Measurements from ENCODE around the gene SWI5.
"Not testable (repeated sequence)": the region's sequence is repeated elsewhere in the genome, so short reads cannot be mapped to it uniquely, and the experiment has no call there.

SWI5 gene

GRCh38 chr9:128276008-128276573 lies at the start of gene SWI5:
TSS of gene SWI5 (plus strand) at chr9:128276276.
- no peak within 1 kb of the TSS for H3K27ac ChIP-seq (ENCODE audit: low read depth, low read length)
- H3F3A ChIP-seq (ENCODE audit: control insufficient read depth, insufficient read depth), result no peaks in the 10 kb centered on the region
- peaks cover 9% of the 10 kb centered on the region for H3K36me3 ChIP-seq (ENCODE audit: control insufficient read depth, low read length)
- peaks cover 19% of the 10 kb centered on the region for H3K79me2 ChIP-seq (ENCODE audit: control insufficient read depth, low read length)
- TF ChIP-seq EZH2phosphoT487 (IDR thresholded peaks at IDR 0.05; ENCODE audit: borderline replicate concordance, low read length), result no peak
- TF ChIP-seq, protein P1, sequence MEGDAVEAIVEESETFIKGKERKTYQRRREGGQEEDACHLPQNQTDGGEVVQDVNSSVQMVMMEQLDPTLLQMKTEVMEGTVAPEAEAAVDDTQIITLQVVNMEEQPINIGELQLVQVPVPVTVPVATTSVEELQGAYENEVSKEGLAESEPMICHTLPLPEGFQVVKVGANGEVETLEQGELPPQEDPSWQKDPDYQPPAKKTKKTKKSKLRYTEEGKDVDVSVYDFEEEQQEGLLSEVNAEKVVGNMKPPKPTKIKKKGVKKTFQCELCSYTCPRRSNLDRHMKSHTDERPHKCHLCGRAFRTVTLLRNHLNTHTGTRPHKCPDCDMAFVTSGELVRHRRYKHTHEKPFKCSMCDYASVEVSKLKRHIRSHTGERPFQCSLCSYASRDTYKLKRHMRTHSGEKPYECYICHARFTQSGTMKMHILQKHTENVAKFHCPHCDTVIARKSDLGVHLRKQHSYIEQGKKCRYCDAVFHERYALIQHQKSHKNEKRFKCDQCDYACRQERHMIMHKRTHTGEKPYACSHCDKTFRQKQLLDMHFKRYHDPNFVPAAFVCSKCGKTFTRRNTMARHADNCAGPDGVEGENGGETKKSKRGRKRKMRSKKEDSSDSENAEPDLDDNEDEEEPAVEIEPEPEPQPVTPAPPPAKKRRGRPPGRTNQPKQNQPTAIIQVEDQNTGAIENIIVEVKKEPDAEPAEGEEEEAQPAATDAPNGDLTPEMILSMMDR (IDR thresholded peaks at IDR 0.05; ENCODE audit: low read depth, low read length, poor library complexity, severe bottlenecking), result no peak
- H3K4me1 ChIP-seq (ENCODE audit: control insufficient read depth, low read length), result peaks cover 15% of the 10 kb centered on the region
- H3K4me3 ChIP-seq (ENCODE audit: low read length), result peak within 1 kb of the TSS; percentile 90
- H3K4me2 ChIP-seq (ENCODE audit: low read length), result peak within 1 kb of the TSS; percentile 98
- no peaks in the 10 kb centered on the region for H3K9me3 ChIP-seq (ENCODE audit: control insufficient read depth, insufficient read depth, low read length)
- no peaks in the 10 kb centered on the region for H3K27me3 ChIP-seq (ENCODE audit: control insufficient read depth, low read length)
- H3K9me2 ChIP-seq (replicated peaks; ENCODE audit: control insufficient read depth, low read length), result no peaks in the 10 kb centered on the region
- H4K20me1 ChIP-seq (ENCODE audit: control insufficient read depth, insufficient read depth, low read depth, low read length), result no peaks in the 10 kb centered on the region

DNA sequence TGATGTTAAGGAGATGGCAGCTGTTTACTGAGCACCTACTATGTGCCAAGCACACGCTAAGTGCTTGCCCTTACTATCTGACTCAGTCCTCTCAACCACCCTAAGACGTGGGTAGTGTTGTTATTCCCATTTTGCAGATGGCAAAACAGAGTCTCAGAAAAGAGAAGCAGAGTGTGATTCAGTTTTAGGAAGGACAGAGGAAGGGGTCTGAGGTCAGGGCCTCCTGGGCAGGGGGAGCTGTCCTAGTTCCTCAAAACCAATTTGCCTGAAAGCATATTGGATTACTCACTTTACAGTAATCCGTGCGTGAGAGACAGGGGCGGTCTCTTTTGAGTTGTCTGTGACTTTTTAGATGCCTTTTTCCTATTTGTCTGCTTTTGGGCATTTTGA lies 49.7 kb upstream of the SWI5 start:
- H3K4me2 ChIP-seq (ENCODE audit: low read length), result no peak overlapping the region

DNA sequence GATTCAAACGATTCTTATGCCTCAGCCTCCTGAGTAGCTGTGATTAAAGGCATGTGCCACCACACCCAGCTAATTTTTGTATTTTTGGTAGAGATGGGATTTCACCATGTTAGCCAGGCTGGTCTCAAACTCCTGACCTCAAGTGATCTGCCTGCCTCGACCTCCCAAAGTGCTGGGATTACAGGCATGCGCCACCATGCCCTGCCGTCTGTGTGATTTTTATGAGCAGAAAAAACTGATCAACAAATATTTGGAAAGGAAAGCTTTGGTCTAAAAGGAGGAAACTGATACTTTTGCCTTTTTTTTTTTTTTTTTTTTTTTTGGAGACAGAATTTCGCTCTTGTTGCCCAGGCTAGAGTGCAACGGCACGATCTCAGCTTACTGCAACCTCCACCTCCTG lies 45.2 kb upstream of the SWI5 start:
- H4K20me1 ChIP-seq (ENCODE audit: control insufficient read depth, insufficient read depth, low read depth, low read length); H3K27me3 ChIP-seq (ENCODE audit: control insufficient read depth, low read length); H3K4me1 ChIP-seq (ENCODE audit: control insufficient read depth, low read length); H3K4me3 ChIP-seq (ENCODE audit: low read length); H3K36me3 ChIP-seq (ENCODE audit: control insufficient read depth, low read length); H3K27ac ChIP-seq (ENCODE audit: low read depth, low read length); H3K79me2 ChIP-seq (ENCODE audit: control insufficient read depth, low read length); H3K9me2 ChIP-seq (replicated peaks; ENCODE audit: control insufficient read depth, low read length); H3K9me3 ChIP-seq (ENCODE audit: control insufficient read depth, insufficient read depth, low read length); H3K4me2 ChIP-seq (ENCODE audit: low read length); H3F3A ChIP-seq (ENCODE audit: control insufficient read depth, insufficient read depth): not testable (repeated sequence)

More for the DNA sequence above, 49.7 kb upstream of the SWI5 start:
- no peak overlapping the region for H3K4me3 ChIP-seq (ENCODE audit: low read length)
- H3K9me2 ChIP-seq (replicated peaks; ENCODE audit: control insufficient read depth, low read length), result no peaks in the 10 kb centered on the region
- H3K9me3 ChIP-seq (ENCODE audit: control insufficient read depth, insufficient read depth, low read length), result no peaks in the 10 kb centered on the region
- no peak overlapping the region for H3K27ac ChIP-seq (ENCODE audit: low read depth, low read length)
- no peak for TF ChIP-seq EZH2phosphoT487 (IDR thresholded peaks at IDR 0.05; ENCODE audit: borderline replicate concordance, low read length)
- TF ChIP-seq, protein P1 (IDR thresholded peaks at IDR 0.05; ENCODE audit: low read depth, low read length, poor library complexity, severe bottlenecking), result no peak
- peaks cover 6% of the 10 kb centered on the region for H3K27me3 ChIP-seq (ENCODE audit: control insufficient read depth, low read length)
- no peaks in the 10 kb centered on the region for H4K20me1 ChIP-seq (ENCODE audit: control insufficient read depth, insufficient read depth, low read depth, low read length)
- H3F3A ChIP-seq (ENCODE audit: control insufficient read depth, insufficient read depth), result no peaks in the 10 kb centered on the region
- H3K36me3 ChIP-seq (ENCODE audit: control insufficient read depth, low read length), result no peaks in the 10 kb centered on the region
- no peaks in the 10 kb centered on the region for H3K79me2 ChIP-seq (ENCODE audit: control insufficient read depth, low read length)
- H3K4me1 ChIP-seq (ENCODE audit: control insufficient read depth, low read length), result no peaks in the 10 kb centered on the region

DNA sequence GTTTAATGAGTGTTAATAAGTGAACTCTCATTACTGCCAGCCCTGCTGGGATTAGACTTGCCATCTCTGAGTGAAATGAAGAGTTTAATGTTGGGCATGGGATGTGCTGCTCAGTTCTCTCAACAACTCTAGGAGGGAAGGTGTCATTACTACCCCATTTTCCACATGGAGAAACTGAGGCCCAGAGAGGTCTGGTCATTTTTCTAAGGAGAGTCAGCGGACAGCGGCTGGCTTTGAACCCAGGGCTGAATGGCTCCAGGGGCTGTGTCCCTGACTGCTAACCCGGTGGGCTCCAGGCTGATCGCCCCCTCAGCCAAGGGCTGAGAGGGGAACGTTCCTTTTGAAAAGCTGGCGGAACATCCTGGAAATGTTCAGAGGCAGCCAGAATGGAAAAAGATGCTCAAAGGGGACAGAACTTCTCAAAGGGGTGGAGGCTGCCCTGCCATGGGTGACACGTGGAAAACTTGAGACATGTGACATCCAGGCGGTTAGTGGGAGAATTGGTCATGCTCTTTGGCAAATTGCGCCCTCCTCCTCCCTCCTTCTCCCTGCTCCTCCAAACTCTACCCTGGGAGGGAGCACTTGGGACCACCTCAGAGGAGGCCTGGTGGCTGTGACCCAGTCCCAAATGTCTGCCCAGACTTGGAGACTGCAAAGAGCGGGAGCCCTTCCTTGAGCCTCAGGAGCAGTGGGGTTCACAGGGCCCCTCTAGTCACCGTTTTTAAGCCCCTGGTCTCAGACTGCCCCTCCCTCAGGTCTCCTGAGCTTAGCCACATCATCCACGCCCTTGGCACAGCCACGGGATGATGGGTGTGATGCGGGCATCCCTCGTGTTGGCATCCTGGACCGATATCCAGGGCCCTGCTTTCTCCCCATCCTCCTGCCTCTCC lies 44.2 kb upstream of the SWI5 start:
- Histone ChIP-seq H3F3A (ENCODE audit: control insufficient read depth, insufficient read depth) (no peaks in the 10 kb centered on the region), H3K36me3 (ENCODE audit: control insufficient read depth, low read length) (no peaks in the 10 kb centered on the region), H3K27me3 (ENCODE audit: control insufficient read depth, low read length) (no peaks in the 10 kb centered on the region), H3K79me2 (ENCODE audit: control insufficient read depth, low read length) (no peaks in the 10 kb centered on the region), H3K27ac (ENCODE audit: low read depth, low read length) (no peak overlapping the region), H3K4me1 (ENCODE audit: control insufficient read depth, low read length) (no peaks in the 10 kb centered on the region), H3K9me3 (ENCODE audit: control insufficient read depth, insufficient read depth, low read length) (no peaks in the 10 kb centered on the region), H3K9me2 (replicated peaks; ENCODE audit: control insufficient read depth, low read length) (no peaks in the 10 kb centered on the region), H4K20me1 (ENCODE audit: control insufficient read depth, insufficient read depth, low read depth, low read length) (no peaks in the 10 kb centered on the region), H3K4me2 (ENCODE audit: low read length) (no peak overlapping the region), H3K4me3 (ENCODE audit: low read length) (no peak overlapping the region)
- TF ChIP-seq EZH2phosphoT487 (IDR thresholded peaks at IDR 0.05; ENCODE audit: borderline replicate concordance, low read length), result no peak
- TF ChIP-seq, protein P1 (IDR thresholded peaks at IDR 0.05; ENCODE audit: low read depth, low read length, poor library complexity, severe bottlenecking), result no peak

Data from DOHH2 (cell line).